ENCODE results near the gene SEZ6.

DNA sequence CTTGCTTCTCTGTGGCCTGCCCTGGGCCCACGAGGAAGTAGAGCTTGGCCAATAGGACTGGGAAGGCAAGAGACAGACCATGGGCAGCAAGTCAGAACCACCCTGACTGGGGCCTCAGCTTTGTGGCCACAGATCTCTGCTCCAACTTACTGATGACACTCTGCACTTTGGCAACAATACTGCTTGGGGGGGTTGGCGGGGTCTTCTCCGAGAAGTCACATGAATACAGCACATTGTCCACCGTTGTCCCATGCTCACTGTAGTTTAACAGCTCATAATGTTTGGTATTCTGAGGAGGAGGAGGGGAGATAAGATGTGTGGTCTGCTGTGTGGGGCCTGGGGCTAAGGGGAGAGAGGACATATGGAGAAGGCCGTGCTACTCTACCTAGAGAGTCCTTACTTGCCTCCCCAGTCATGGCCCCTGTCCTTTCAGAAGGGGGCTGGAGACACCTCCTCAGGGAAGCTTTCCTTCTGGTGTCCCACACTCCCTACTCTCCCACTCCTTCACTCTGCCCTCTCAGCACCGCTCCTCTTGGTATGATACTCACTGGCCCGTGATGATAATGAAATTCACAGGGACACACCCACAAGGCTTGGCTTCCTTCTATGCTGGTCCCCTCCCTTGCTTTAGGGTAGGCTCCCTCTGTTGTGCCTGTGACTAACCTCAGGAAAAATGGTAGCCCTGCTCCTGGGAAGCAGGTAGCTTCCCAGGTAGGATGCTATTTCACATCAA is 99.0 kb downstream of the SEZ6 start:
- TF ChIP-seq, protein P1, sequence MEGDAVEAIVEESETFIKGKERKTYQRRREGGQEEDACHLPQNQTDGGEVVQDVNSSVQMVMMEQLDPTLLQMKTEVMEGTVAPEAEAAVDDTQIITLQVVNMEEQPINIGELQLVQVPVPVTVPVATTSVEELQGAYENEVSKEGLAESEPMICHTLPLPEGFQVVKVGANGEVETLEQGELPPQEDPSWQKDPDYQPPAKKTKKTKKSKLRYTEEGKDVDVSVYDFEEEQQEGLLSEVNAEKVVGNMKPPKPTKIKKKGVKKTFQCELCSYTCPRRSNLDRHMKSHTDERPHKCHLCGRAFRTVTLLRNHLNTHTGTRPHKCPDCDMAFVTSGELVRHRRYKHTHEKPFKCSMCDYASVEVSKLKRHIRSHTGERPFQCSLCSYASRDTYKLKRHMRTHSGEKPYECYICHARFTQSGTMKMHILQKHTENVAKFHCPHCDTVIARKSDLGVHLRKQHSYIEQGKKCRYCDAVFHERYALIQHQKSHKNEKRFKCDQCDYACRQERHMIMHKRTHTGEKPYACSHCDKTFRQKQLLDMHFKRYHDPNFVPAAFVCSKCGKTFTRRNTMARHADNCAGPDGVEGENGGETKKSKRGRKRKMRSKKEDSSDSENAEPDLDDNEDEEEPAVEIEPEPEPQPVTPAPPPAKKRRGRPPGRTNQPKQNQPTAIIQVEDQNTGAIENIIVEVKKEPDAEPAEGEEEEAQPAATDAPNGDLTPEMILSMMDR (IDR thresholded peaks at IDR 0.05; ENCODE audit: low read length), result no peak
- no peak for TF ChIP-seq EZH2 (optimal IDR thresholded peaks at IDR 0.05; ENCODE audit: low read depth, low read length)

All from MM.1S (cell line).